NCI-H524 treated with DMSO at 0.1 percent for 48 hours (cell line): ENCODE measurements around the gene DNAI4.
"Not testable (repeated sequence)": the region's sequence is repeated elsewhere in the genome, so short reads cannot be mapped to it uniquely, and the experiment has no call there.

ENCODE experiments used
- DNase-seq: peaks from one replicate; lab custom pipeline; 2025; lab: John Stamatoyannopoulos, UW

The DNAI4 gene, protein sequence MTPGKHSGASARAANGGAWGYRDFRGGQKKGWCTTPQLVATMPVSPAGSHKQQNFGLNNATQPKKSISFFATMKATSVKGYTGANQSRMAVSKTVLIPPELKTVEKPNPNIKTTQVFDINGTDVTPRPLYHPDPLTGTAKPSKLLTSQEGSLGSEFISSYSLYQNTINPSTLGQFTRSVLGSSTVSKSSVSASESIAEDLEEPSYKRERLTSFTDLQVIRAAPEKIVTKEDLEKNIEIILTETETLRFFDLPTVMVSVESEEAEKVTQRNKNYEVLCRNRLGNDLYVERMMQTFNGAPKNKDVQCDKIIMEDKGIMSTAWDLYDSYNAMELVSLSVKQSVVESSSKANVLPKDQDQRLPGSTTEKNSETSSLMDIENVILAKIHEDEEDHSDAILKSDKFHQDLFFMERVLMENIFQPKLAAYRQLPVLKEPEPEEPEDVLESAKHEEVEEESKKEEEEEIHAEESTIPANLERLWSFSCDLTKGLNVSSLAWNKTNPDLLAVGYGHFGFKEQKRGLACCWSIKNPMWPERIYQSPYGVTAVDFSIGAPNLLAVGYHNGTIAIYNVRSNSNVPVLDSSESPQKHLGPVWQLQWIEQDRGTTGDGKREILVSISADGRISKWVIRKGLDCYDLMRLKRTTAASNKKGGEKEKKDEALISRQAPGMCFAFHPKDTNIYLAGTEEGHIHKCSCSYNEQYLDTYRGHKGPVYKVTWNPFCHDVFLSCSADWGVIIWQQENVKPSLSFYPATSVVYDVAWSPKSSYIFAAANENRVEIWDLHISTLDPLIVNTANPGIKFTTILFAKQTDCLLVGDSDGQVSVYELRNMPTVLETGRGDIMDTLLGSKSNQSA

DNA sequence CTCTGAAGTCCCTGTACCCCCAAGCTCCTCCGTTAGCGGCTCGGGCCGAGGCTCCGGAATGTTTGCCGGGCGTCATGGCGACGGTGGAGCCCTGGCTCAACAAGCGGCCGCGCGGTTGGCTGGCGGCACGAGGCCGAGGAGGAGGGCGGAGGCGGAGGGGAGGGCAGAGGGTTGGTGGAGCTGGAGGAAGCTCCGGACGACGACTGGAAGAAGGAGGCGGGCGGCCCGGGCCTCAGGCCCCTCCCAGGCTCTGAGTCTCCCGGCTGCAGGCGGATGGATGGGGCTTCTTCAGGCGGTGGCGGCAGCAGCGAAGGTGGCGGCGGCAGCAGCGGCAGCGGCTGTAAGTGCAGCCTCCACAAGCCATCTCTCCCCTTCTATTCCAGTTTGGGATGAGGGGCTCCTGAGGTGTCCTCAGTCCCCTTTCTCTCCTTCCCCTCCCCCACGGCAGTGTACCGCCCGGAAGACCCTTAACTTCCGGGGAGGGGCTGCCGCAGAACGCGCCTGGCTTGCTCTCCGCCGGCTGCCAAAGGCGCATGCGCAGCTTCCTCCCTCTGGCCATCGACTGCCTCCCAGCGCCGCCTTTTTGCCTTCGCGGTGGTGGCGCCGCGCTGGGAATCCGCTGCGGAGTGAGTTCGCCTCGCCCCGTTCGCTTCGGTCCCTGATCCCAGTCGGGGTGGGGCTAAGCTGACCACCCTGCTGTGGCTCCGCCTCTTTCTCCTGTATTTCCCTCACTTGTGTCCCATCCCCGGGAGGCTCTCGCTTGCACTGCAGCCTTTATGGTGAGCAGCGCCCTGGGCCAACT lies at the start of gene DNAI4, which contains the start of gene MIER1:
Gene DNAI4, minus strand, starts transcription at position 101 of the 802 bp plus-strand sequence. Its CDS starts 25 bp downstream, at position 76.
Gene MIER1, plus strand, starts transcription at position 235 of the 802 bp plus-strand sequence. Its CDS starts 39 bp downstream, at position 274.
- peak; percentile 86 for DNase-seq

DNA sequence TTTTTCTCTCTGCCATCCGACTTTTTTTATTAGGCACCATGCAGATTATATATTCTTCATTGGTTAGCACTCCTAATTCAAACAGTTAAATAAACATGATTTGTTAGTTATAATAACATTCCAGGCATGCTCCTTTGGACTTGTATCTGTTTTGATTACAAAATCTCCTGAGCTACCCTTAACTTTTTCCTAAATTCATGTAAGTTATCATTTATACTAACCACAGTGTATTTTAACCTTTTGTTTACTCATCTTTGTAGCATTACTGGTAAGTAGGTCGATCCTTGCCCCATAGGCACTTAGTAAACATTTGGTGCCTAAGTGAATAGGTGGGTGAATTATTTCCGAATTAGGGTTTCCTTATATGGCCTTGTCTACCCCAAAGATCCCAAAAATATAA lies 43.9 kb upstream of the DNAI4 start:
- DNase-seq: no peak

DNA sequence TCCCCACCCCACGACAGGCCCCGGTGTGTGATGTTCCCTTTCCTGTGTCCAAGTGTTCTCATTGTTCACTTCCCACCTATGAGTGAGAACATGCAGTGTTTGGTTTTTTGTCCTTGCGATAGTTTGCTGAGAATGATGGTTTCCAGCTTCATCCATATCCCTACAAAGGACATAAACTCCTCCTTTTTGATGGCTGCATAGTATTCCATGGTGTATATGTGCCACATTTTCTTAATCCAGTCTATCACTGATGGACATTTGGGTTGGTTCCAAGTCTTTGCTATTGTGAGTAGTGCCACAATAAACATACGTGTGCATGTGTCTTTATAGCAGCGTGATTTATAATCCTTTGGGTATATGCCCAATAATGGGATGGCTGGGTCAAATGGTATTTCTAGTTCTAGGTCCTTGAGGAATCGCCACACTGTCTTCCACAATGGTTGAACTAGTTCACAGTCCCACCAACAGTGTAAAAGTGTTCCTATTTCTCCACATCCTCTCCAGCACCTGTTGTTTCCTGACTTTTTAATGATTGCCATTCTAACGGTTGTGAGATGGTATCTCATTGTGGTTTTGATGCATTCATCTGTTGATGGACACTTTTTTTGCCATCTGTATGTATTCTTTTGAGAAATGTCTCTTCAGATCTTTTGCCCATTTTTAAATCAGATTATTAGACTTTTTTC lies 41.7 kb upstream of the DNAI4 start:
- DNase-seq: not testable (repeated sequence)

DNA sequence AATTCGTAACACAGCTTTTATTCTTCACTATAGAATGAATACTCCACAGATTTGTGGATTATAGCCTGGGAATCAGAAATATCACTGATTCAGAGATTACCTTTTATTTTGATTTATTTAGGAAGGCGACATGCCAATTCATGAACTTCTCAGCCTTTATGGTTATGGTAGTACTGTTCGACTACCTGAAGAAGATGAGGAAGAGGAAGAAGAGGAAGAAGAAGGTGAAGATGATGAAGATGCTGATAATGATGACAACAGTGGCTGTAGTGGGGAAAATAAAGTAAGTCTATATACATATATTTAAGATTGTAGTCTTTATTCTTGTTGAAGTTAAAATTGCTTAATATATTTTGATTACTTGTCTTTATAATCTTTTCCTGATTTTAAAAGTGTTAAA lies 33.3 kb upstream of the DNAI4 start:
- DNase-seq: no peak

DNA sequence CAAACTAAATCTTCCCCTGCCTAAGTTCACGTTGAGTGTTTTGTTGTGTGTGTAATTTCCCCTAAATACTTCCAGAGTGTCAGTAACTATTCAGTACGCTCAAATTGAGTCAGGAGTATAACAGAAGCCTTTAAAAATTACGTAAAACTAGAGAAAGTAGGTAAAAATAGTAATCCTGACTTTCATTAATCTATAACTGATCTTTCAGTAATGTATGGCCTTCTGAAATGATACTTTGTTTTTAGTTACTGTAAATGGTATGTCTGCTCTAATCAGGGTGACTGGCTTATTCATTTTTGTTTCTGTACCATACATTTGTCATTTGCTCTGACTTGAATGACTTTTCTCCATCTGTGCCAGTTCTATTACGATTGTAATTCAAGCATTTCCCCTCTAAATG lies 29.6 kb upstream of the DNAI4 start:
- no peak for DNase-seq

DNA sequence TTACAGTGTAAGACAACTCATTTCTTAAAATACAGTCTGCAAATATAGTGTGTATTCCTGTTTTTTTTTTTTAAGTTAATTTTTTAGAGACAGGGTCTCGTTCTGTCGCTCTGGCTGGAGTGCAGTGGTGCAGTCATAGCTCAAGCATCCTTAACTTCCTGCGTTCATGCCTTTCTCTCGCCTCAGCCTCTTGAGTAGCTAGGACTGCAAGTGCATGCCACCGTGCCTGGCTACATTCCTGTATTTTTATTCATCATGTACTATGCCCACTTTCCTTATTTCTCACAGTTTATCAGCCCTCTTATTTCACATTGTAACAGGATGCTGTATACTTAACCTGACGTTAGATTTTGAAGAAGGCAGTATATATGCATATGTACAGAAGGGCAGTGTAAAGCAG lies 26.9 kb upstream of the DNAI4 start:
- no peak for DNase-seq

DNA sequence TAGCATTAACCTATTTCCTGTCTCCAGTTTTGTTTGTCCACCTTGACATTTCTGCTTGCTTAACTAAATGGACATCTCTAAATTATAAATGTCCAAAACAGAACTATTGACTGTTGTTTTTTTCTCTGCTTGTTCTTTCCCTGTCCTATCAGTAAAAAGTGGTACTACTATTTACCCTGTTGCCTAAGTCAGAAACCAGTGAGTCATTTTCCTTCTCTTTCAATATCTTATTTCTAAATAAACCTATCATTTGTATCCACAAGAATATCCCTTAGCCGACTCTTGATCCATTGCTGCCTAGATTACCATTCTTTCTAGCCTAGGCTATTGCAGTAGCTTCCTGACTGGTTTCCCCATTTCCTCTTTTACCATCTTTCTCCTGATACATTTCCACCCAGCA lies 22.6 kb upstream of the DNAI4 start:
- no peak for DNase-seq

DNA sequence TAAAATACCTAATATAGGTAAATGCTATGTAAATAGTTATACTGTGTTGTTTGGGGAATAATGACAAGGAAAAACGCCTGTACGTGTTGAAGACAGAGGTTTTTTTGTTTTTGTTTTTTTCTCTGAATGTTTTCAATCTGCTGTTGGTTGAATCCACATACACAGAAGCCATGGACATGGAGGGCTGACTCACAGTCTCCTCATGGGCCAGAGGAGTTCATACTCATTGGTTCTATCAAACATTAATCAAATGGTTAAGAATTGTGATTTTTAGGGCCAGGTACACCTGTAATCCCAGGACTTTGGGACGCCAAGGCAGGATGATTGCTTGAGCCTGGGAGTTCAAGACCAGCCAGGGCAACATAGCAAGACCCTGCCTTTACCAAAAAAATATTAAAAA lies 20.7 kb upstream of the DNAI4 start:
- DNase-seq: no peak

DNA sequence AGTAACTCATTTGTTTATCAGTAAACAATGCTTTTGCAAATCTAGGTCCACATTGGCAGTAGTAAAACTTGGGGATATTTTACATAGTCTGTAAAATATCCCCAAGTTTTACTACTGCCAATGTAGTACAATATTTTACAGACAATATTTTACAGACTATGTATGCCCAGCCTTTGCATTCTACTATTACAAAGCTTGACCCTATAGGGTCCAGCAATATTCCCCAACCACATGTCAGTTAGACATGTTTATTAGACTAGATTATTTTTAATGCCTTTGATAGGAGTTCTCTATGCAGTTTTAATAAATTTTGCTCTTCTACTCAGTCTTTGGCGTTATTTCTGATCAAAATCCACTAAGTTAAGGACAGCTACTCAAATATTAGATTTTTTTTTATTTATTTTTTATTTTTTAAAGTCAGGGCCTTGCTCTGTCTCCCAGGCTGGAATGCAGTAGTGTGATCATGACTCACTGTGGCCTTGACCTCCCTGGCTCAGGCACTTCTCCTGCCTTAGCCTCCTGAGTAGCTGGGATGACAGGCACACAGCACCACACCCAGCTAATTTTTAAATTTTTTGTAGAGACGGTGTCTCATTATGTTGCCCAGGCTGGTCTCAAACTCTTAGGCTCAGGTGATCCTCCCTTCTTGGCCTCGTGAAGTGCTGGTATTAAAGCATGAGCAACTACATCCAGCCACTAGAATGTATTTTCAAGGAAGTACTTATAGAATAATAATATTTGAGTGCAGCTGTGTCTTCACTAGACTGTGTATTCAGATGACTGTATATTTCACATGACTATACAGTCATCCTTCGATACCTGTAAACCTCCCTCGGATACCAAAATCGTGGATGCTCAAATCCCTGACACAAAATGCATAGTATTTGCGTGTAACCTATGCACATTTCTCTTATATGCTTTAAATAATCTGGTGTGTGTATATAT lies 19.9 kb upstream of the DNAI4 start:
- DNase-seq: no peak

DNA sequence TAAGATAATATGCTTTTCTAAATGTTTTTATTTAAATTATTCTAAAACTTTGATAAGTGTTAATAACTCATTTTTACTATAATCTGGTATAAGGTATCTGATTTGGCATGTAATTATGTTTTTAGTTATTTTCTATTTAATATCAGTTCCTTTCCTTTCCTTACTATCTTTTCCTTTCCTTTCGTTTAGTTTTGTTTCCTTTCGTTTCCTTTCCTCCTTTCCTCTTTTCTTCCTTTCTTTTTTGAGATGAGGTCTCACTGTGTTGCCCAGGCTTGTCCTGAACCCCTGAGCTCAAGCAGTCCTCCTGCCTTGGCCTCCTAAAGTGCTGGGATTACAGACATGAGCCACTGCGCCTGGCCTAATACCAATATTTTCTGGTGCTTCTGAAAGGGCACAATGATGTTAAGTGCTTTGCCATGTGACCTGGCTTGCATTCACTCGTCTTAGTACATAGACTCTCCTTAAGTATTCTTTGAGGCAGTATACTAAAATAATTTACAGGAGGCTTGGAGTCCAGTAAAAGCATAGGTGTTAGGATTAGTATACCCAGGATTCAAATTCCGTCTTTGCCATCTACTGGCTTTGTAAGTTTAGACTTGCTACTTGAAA lies 18.8 kb upstream of the DNAI4 start:
- DNase-seq: peak; percentile 27

DNA sequence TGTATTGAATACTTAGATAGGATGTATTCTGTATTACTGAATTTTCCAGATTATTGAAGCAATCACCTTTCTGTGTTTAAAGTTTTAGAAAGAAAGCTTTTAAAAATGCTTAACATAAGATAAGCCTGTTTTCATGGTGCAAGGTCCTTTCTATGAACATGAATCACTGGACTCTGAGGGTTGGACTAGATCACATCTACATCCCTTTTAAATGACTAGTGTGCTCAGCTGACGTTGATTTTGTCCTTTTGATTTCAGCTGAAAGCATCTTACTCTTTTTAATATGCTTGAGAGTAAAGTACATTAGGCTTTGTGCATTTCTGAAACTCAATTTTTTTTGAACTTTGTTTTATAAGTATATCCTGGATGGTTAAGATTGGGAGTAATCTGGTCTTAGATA lies 16.3 kb upstream of the DNAI4 start:
- no peak for DNase-seq

DNA sequence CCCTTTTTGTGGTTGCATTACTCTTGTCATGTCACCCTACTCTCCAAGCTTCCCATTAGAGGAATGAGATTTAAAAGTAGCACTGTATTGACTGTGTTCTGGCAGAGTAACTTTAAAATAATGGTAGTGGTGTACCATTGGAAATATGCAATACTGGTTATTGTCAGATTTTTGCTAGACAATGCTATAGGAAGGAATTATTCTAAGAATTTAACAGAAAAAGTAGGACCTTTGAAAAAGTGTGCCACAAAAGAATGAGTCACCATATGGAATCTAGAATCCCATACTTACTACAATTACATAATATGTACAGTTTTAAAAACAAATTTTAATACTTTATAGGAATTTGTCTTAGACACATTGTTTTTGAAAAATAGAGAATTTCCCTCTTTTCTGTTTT lies 14.0 kb upstream of the DNAI4 start:
- DNase-seq: no peak

DNA sequence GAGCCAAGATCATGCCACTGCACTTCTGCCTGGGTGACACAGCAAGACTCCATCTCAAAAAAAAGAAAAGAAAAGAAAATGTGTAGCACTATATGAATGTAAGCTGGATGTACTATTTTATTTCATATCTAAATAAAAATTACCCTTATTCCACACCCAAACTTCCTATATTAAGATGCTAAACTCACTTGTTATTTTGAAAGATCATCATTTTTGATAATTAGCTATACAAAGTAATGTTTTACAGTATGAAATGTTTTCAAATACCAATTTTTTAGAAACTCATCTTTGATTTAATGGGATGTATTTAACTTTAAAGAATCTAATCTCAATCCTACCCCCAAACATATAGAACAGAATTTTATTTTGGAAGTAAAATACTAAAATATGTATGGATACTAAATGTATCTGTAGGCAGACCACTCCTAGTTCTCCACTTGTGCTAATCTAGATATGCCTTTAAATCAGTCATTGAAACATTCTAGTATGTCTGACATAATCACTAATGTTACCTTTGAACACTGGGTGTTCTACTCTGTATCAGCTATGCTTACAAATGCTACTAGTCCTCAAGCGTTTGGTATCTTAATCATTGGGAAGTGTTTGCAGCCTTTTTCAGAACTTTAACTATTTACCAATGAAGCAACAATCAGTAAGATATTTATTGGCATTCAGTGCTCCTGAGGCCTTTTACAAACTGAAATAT lies 13.0 kb upstream of the DNAI4 start:
- DNase-seq: no peak

DNA sequence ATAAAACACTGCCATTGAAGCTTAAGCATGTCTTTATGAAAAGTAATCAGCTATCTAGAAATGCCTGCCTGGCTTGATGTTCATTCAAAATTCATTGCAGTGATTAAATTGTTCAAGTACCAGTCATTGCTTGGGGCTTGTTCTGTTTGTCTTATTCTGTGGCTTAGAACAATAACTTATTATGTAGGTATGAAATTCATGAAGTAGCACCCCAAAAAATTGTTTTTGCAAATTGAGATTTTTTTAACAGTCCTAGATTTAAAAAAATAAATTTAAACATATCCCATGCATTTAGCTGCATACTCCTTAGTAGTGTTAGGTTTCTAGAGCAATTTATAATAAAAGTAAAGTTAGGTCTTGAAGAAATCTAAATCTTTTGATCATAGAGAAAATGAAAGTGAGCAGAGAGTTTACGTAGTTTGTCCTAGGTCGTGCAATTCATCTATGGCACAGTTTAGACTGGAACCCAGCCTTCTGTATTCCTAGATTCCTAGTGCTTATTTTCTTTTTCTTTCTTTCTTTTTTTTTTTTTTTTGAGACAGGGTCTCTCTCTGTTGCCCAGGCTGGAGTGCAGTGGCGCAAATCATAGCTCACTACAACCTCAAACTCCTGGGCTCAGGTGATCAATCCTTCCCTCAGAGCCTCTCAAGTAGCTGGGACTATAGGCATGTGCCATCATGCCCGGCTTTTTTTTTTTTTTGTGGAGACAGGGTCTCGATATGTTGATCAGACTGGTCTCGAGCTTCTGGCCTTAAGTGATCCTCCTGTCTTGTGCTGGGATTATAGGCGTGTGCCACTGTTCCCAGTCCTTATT lies 9.4 kb upstream of the DNAI4 start:
- no peak for DNase-seq

DNA sequence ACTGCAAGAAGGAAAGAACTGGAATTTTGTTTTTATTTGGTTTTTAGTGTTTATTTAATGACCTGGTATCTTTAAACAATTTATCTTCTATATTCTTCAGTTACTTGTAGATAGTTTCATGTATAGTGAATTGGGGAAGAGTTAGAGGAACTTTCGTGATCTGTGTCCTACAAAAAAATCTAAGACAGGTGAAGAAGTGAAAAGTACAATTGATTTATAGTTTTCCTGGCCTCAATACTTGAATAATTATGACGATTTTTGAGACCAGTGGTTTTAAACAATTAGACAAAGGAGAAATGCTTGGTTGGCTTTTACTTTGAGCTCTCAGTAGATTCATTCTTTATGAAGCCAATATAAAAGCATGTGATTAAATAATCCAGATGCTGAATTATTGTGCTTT lies 7.6 kb upstream of the DNAI4 start:
- DNase-seq: no peak

DNA sequence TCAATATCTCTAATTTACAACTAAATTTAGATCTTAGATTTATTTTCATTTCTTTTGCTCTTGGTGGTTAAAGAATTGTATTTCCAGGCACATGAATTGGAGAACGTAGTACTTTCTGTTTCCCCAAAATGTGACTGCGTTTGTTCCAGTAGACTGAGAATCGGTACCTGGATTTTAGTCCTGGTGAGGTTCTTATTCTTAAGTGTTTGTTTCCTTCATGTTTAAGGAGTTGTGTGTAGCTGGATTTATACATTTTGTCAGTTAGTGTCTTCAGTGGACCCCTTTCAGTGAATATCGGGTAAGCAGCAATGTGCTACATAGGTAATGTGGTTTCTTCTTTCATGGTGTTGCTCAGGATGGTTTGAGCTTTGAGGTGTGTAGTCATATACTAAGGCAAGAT lies 6.9 kb upstream of the DNAI4 start:
- no peak for DNase-seq

DNA sequence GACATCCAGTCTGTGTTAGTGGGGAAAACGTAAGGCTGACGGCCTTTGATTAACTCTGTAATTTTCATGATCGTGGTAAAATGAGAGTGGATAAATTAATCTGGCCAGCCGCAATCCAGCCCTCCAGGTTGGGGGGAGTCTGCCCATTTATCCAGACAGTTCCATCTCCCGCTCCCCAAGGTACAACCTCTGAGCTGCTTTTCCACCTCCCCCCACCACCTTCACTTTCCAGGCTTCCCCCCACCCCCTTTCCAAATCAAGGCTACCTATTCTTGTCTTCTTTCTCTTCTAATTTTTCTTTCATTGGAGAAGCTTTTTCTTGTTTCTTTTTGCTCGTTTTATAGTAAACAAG lies 6.1 kb upstream of the DNAI4 start:
- no peak for DNase-seq

DNA sequence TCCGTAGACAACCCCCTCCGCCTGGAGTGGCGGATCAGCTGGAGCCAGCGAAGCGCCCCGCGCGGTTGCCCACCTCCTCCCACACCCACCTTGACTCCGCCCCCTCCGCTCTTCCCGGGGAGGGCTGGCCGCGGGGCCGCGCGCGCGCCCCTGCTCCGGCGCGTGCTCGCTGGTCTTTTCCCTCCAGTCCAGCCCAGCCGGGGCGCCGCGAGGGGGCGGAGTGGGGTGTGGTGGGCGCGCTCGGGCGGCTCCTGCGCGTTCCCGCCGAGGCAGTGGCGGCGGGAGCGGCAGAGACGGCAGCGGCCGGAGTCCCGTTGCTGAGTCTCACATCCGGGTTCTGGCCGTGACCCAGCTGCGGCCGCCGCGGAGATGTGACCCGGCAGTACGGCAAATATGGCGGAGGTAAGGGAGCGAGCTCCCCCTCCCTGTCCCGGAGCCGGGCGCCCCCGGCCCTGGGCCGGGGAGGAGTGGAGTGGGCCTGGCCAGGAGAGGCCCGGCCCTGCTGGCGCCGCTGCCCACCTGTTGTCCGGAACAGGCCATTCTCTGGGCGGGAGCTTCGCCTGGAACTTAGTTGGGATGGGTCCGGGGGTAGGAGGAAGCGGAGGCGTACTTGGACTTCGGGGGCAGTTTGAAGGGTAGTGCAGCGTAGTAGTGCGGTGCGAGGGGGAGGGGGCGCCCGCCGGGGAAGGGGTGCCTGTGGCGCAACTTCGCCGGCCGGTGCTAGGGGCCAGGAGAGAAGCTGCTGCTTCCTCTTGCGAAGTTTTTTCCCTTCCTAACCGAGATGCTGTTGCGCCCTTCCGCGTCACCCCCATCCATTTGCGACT lies 5.6 kb upstream of the DNAI4 start:
- peak; percentile 41 for DNase-seq
